Activated CD8-positive, alpha-beta memory T cell treated with anti-CD3 and anti-CD28 coated beads for 48 hours (primary cell): Measurements from ENCODE around the gene RINL.

ENCODE experiments used
- DNase-seq, 3 experiments: peaks; one replicate each; pipeline ENCODE4 v3.0.0-alpha.2; 2020; ENCODE audit warnings: low read depth in 2 of 3, low spot score in 2 of 3

RINL gene

GRCh38 chr19:38850436-38850975 lies 27.6 kb downstream of the RINL start:
- DNase-seq = peak in 2 of 3 experiments; percentile 78 to 93

DNA sequence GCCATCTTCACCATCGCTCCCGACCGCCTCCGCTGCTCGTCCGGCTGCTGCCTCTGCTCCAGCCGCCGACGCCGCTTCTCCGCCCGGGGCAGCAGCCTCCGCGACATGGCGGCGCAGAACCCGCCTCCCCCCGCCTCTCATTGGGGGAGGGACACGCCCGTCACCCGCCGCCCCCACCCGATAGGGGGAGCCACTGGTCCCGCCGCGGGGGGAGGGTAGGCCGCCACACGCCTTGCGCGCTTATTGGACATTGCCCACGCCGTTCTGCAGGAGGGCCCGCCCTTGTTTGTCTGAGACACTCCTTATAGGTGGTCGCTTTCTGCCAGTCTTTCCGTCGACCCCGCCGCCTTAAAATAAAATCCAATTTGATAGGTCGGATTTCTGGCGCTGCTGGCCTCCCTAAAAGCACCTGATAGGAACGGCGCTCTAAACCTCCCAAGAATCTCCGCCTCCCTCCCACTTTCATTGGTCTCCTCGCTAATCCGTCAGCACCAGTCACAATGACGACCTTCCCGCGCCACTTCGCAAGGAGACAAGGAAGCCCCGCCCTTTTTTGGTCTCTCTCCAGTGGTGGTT lies 28.1 kb downstream of the RINL start, which contains the start of gene HNRNPL:
Gene HNRNPL, minus strand, starts transcription at position 127 of the 576 bp plus-strand sequence. Its CDS starts 20 bp downstream, at position 107.
- DNase-seq = peak; percentile 95 to 97 (median 97)

- peak; percentile 98 to 100 (median 99) for DNase-seq
These were observed 28.8 kb downstream of the RINL start for GRCh38 chr19:38849147-38849859.

GRCh38 chr19:38848299-38849146 lies 29.6 kb downstream of the RINL start:
- no peak for DNase-seq

- DNase-seq = no peak
These were observed 32.0 kb downstream of the RINL start for GRCh38 chr19:38846097-38846496.

DNA sequence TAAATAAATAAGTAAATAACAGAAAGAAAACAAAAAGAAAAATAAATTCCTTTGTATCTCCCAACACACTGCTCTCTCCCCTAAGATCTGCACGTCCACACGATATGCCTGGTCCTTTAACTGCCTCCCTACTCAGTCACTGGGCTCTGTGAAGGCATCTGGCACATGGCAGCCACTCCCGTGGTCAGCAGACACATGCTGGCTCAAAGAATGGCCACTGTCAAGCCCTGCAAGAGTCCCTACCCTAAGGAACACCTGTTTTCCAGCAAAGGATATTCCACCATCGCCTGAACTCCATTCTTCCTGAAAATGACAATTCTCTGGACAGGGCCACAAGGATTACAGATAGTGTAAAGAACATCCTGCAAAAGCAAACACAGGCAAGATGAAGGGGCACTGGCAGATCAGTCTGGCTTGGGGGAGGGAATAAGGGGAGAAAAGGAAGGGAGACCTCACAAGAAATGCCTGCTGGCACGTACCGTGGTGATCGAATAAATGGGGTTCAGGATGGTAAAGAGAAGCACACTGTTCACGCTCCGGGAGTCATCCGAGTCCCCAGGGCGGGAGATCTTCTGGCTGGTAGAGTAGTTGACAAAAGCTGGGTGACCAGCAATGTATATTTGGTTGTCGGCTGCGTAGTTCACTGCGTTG lies 32.6 kb downstream of the RINL start:
- no peak for DNase-seq

GRCh38 chr19:38844093-38844686 lies 33.9 kb downstream of the RINL start:
- DNase-seq = no peak

GRCh38 chr19:38843175-38843758 lies 34.8 kb downstream of the RINL start:
- DNase-seq = no peak

- DNase-seq = peak in 1 of 3 experiments; percentile 43
These were observed 35.5 kb downstream of the RINL start for GRCh38 chr19:38842439-38843174.

- DNase-seq = no peak
These were observed 36.2 kb downstream of the RINL start for GRCh38 chr19:38841787-38842438.

GRCh38 chr19:38841180-38841766 lies 36.8 kb downstream of the RINL start:
- no peak for DNase-seq

GRCh38 chr19:38840583-38840968 lies 37.5 kb downstream of the RINL start:
- DNase-seq = no peak

DNA sequence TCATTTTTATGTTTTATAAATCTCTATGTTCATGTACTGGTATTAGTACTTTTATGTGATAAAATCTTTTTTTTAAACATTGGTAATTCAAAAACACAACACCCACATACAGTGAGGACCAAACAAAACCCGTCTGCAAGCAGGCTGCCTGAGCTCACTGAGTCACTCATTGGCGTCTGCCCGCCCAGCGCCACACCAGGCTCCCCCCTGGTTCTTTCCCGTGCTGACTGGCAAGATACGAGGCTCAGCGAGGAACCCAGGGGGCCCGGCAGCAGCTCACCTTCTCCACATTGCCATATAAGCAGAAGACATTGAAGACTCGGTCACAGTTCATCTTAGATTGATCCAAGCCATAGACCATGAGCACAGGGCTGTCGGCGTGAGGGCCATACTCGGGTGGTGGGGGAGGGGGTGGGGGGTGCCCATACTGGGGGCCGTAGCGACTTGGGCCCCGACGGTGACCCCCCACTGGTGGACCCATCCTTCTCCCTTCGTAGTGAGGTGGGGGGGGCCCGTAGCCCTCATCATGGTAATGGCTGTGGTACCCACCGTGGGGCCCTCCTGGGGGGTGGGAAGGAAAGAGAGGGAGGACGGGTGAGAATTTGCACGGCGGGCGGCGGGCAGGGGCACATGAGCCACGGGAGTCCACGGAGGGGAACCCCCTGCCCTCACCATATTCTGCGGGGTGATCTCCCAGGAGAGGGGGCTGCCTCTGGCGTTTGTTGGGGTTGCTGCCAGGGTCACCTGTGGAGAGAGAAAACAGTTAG lies 38.1 kb downstream of the RINL start:
- DNase-seq = no peak

- DNase-seq = no peak
These were observed 38.9 kb downstream of the RINL start for GRCh38 chr19:38838986-38839761.

DNA sequence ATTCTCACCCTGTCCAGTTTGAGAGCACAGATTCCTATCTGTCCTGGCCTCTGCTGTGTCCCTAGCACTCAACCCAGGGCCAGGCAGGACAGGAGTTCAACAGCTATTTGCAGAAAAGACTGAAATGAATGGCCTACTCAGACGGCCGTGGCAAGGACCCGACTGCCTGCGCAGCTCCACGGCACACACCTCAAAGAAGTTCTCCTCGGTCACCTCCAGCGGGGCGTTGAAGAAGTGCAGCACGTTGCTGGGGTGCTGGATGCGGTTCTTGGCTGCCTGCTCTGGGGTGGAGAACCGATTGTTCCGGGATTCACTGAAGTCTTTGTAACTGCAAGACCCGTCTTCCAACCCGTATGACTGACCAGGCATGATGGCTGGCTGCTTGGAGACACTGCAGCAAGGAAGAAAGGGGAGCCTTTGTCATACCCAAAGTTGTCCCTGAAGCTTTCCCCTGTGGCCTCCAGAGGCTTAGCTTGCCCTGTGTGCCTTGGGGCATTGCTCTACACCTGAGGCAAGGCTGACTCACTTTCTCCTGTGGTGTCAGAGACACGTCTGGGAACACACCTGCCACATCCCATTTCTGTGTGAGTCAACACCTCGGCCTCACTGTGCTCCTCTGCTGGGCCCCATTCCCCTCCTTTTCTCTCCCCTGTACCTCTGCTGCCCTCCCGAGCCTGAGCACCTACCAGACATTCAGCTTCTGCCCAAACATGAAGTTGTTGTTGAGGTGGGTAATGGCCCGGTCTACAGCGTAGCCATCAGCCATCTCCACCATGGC lies 39.7 kb downstream of the RINL start:
- peak in 1 of 3 experiments; percentile 55 for DNase-seq

DNA sequence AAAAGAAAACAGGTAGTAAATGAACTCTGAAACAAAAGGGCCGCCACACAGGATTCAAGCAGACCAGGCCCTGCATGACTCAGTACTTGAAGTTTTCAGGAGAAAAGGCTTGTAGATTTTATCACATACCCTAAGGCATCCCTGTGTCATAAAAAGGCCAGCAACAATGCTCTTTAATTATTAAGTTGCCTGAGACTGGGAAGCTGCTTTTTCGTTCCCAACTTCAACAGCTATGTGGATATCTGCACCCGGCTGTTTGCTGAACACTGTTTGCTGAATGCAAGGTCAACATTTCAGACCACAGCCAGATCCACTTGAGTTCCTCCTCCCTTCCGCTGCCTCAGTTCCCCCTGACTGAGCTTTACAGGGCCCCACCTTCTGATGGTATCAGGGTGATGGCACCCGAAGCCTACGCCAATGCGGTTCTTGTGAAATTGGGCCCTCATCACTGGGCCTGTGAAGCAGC lies 40.4 kb downstream of the RINL start:
- no peak for DNase-seq
